GM20000 (cell line): Measurements from ENCODE around the gene DUSP18.

ENCODE experiments used
- DNase-seq: peaks from one replicate; pipeline ENCODE4 v3.0.0; 2012; ENCODE audit warnings: low spot score
- CTCF ChIP-seq: IDR thresholded peaks from 2 replicates; pipeline ENCODE4 v1.5.1; 2012; ENCODE audit warnings: mild to moderate bottlenecking, control low read depth; ENCODE audit errors: extremely low read depth, missing control alignments

DUSP18 gene

GRCh38 chr22:30617819-30618218, 49.9 kb downstream of the DUSP18 start:
- no peak for TF ChIP-seq CTCF
- DNase-seq = no peak

- TF ChIP-seq CTCF = no peak
- DNase-seq = no peak
Observed at GRCh38 chr22:30615543-30615954, 52.1 kb downstream of the DUSP18 start.

- DNase-seq = no peak
- no peak for TF ChIP-seq CTCF
Observed at GRCh38 chr22:30614879-30615278, 52.8 kb downstream of the DUSP18 start.

DNA sequence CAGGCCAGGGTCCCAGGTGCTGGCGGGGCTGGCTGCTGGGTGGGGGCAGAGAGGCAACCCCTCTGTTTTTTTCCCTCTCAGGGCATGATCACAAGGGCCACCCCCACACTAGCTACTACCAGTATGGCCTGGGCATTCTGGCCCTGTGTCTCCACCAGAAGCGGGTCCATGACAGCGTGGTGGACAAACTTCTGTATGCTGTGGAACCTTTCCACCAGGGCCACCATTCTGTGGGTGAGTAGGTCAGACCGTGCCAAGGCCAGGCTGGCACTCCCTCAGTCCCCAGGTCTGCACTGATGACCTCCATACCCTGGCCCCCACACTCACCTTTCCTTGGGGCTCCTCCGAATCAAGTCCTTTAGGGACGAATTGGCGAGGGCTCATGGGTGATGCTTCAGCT, 53.4 kb downstream of the DUSP18 start:
- no peak for TF ChIP-seq CTCF
- no peak for DNase-seq

GRCh38 chr22:30612789-30613188, 54.9 kb downstream of the DUSP18 start:
- no peak for TF ChIP-seq CTCF
- no peak for DNase-seq
